22Rv1 (cell line): Measurements from ENCODE around the gene C2CD3.

ENCODE experiments used
- CTCF ChIP-seq: fragments of 450-650 bp; IDR thresholded peaks from 2 replicates; pipeline ENCODE4 v1.5.1; 2017; ENCODE audit warnings: mild to moderate bottlenecking
- ZFX ChIP-seq: fragments of 450-650 bp; IDR thresholded peaks from 2 replicates; pipeline ENCODE4 v1.6.1; 2017; ENCODE audit warnings: antibody characterized with exemption, borderline replicate concordance

GRCh38 chr11:74018331-74019005 lies 152.3 kb downstream of the C2CD3 start:
- TF ChIP-seq CTCF = no peak
- no peak for TF ChIP-seq ZFX
